HCT116 (cell line): ENCODE data around the gene SIK3.

ENCODE experiments used
- CTCF ChIP-seq, 3 experiments: fragments of 200-600 bp in 1 of 3; sonication (generic) in 1 of 3; IDR thresholded peaks in 2 of 3; conservative IDR thresholded peaks in 1 of 3; 2 replicates each; pipeline ENCODE4 v1.5.1; 2012 to 2017; ENCODE audit warnings: low read depth in 2 of 3, low read length in 2 of 3, antibody characterized with exemption in 1 of 3, borderline replicate concordance in 1 of 3, control low read depth in 1 of 3, mild to moderate bottlenecking in 1 of 3, mixed read lengths in 1 of 3, mixed run types in 1 of 3, moderate library complexity in 1 of 3; ENCODE audit not compliant: insufficient read depth in 1 of 3
- ELF1 ChIP-seq: IDR thresholded peaks from 2 replicates; pipeline ENCODE4 v1.6.1; 2012; ENCODE audit warnings: low read depth, borderline replicate concordance
- EZH2phosphoT487 ChIP-seq: fragments of 200-600 bp; IDR thresholded peaks from 2 replicates; pipeline ENCODE4 v1.6.1; 2018; ENCODE audit warnings: antibody characterized with exemption, borderline replicate concordance
- POLR2AphosphoS5 ChIP-seq: IDR thresholded peaks from 2 replicates; pipeline ENCODE4 v1.6.1; 2011; ENCODE audit warnings: mild to moderate bottlenecking, low read depth, low read length, moderate library complexity
- RAD21 ChIP-seq: IDR thresholded peaks from 2 replicates; pipeline ENCODE4 v1.6.1; 2012; ENCODE audit warnings: low read depth, mild to moderate bottlenecking
- REST ChIP-seq: IDR thresholded peaks from 2 replicates; pipeline ENCODE4 v1.6.1; 2012; ENCODE audit warnings: low read depth
- SP1 ChIP-seq: IDR thresholded peaks from 2 replicates; pipeline ENCODE4 v1.6.1; 2012; ENCODE audit warnings: low read depth
- SRF ChIP-seq: IDR thresholded peaks from 2 replicates; pipeline ENCODE4 v1.6.1; 2012; ENCODE audit warnings: low read depth

DNA sequence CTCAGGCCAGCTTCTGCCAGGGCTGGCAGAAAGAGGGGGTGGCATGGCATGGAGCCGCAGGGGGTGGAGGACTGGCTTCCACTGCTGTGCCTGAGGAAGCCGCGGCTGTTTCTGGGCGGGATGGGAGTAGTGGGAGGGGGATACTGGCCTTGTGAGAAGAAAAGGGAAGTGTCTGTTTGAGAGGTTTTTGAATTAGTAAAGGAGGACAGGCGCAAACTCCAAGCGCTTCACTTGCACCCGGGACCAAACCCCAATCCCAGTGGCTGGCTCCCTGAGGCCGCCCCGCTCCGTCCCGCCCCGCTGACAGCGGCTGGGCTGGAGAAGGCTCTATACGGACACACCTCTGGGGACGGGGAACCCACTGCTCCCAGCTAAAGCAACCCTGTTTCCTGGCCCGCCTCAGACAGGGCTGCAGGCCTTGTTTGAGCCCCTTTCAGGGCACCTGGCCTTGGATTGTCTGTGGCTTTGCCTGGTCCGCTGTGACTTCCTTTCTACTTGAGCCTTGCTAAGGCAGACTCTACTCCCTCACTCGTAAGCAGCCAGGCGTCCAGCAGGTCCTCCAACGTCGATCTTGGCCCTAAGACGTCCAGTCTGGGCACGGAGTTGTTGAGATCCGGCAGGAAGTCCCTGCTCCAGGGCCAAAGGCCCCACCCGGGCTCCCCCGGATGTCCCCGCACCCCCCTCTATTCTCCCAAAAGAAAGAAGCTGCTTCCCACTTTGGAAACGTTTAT is 263.0 kb downstream of the SIK3 start:
- TF ChIP-seq REST, result no peak
- TF ChIP-seq POLR2AphosphoS5, result no peak
- TF ChIP-seq SRF, result no peak
- TF ChIP-seq SP1, result no peak
- TF ChIP-seq CTCF (IDR thresholded peaks at IDR 0.05 in 2 of 3, conservative IDR thresholded peaks at IDR 0.05 in 1 of 3; ENCODE audit: borderline replicate concordance in 1 of 3, insufficient read depth in 1 of 3, low read depth in 2 of 3, low read length in 2 of 3), result no peak
- TF ChIP-seq RAD21, result no peak
- no peak for TF ChIP-seq EZH2phosphoT487
- TF ChIP-seq ELF1, result no peak
